ENCODE measurements around the gene C5orf63.

GRCh38 chr5:127085371-127085770 is 12.1 kb upstream of the C5orf63 start:
- TF ChIP-seq CTCF (IDR thresholded peaks at IDR 0.05) = no peak
- TF ChIP-seq EP300 (IDR thresholded peaks at IDR 0.05) = no peak
- TF ChIP-seq POLR2A (IDR thresholded peaks at IDR 0.05) = no peak
